DND-41 (cell line): ENCODE measurements around the gene PAK1.

Experiments
- ATAC-seq: fragments of 200-7000 bp; cut with Tn5 transposase; 3 replicates; pipeline ENCODE4 v1.9.1; 2021; ENCODE audit warnings: low read depth; ENCODE audit not compliant: insufficient read depth
- DNase-seq: peaks from one replicate; pipeline ENCODE4 v3.0.0-alpha.2; 2020
- H2AFZ ChIP-seq: 2 replicates; pipeline ENCODE4 v1.6.0; 2012; ENCODE audit warnings: low read depth, low read length
- H3K27ac ChIP-seq: 2 replicates; pipeline ENCODE4 v1.5.1; 2012; ENCODE audit warnings: low read length, inconsistent platforms
- H3K27me3 ChIP-seq: fragments of 200-600 bp; sonication (generic); 2 replicates; pipeline ENCODE4 v1.6.0; 2012; ENCODE audit warnings: low read length, mild to moderate bottlenecking, inconsistent platforms; ENCODE audit not compliant: insufficient read depth, poor library complexity
- H3K36me3 ChIP-seq: 2 replicates; pipeline ENCODE4 v1.5.1; 2012; ENCODE audit warnings: low read length, inconsistent platforms; ENCODE audit not compliant: insufficient read depth
- H3K4me1 ChIP-seq: 2 replicates; pipeline ENCODE4 v1.5.1; 2012; ENCODE audit warnings: mild to moderate bottlenecking, low read length; ENCODE audit not compliant: insufficient read depth
- H3K4me2 ChIP-seq: 2 replicates; pipeline ENCODE4 v1.6.0; 2012; ENCODE audit warnings: mild to moderate bottlenecking, moderate library complexity, low read length, inconsistent platforms; ENCODE audit not compliant: insufficient read depth
- H3K4me3 ChIP-seq, 2 experiments: fragments of 200-600 bp in 1 of 2; shearing (Covaris generic) in 1 of 2; 2 replicates each; pipeline ENCODE4 v1.5.1; 2012 to 2016; ENCODE audit warnings: inconsistent platforms in 2 of 2, low read length in 2 of 2, mild to moderate bottlenecking in 2 of 2, low read depth in 1 of 2, moderate library complexity in 1 of 2
- H3K79me2 ChIP-seq: 2 replicates; pipeline ENCODE4 v1.6.0; 2012; ENCODE audit warnings: low read length, inconsistent platforms; ENCODE audit not compliant: insufficient read depth
- H3K9ac ChIP-seq: 2 replicates; pipeline ENCODE4 v1.6.0; 2012; ENCODE audit warnings: low read depth, mild to moderate bottlenecking, inconsistent platforms, low read length, moderate library complexity
- H3K9me3 ChIP-seq: 2 replicates; pipeline ENCODE4 v1.5.1; 2012; ENCODE audit warnings: low read length, moderate library complexity, mild to moderate bottlenecking, inconsistent platforms; ENCODE audit not compliant: insufficient read depth, severe bottlenecking
- H4K20me1 ChIP-seq: 2 replicates; pipeline ENCODE4 v1.6.0; 2012; ENCODE audit warnings: low read length; ENCODE audit not compliant: insufficient read depth
- CTCF ChIP-seq: IDR thresholded peaks from 2 replicates; pipeline ENCODE4 v1.5.1; 2012; ENCODE audit warnings: borderline replicate concordance, low read length, moderate library complexity, mild to moderate bottlenecking; ENCODE audit not compliant: poor library complexity, severe bottlenecking; ENCODE audit errors: extremely low read depth
- EZH2 ChIP-seq: IDR thresholded peaks from 3 replicates; pipeline ENCODE4 v1.6.1; 2012; ENCODE audit warnings: borderline replicate concordance, low read depth, mild to moderate bottlenecking, moderate library complexity, low read length, inconsistent platforms; ENCODE audit not compliant: severe bottlenecking

PAK1 gene

GRCh38 chr11:77303328-77303727 lies 170.6 kb downstream of the PAK1 start:
- Histone ChIP-seq H3K27me3 (no peaks in the 10 kb centered on the region), H3K4me1 (no peaks in the 10 kb centered on the region)

GRCh38 chr11:77302752-77303151 lies 171.1 kb downstream of the PAK1 start:
- Histone ChIP-seq H3K4me1 (no peaks in the 10 kb centered on the region), H3K4me3 (no peak overlapping the region), H3K9ac (no peak overlapping the region), H4K20me1 (no peaks in the 10 kb centered on the region), H3K27me3 (no peaks in the 10 kb centered on the region), H3K79me2 (no peaks in the 10 kb centered on the region), H3K27ac (no peak overlapping the region), H2AFZ (no peak overlapping the region), H3K4me2 (no peak overlapping the region), H3K9me3 (no peaks in the 10 kb centered on the region), H3K36me3 (no peaks in the 10 kb centered on the region)
- ATAC-seq (no peak), DNase-seq (no peak)
- TF ChIP-seq EZH2: no peak
- TF ChIP-seq CTCF: no peak

More at GRCh38 chr11:77303328-77303727, 170.6 kb downstream of the PAK1 start:
- H3K9ac ChIP-seq: no peak overlapping the region
- TF ChIP-seq CTCF (no peak), EZH2 (no peak)
- no peak overlapping the region for H3K27ac ChIP-seq
- no peaks in the 10 kb centered on the region for H4K20me1 ChIP-seq
- H3K9me3 ChIP-seq: no peaks in the 10 kb centered on the region
- ATAC-seq (no peak), DNase-seq (no peak)
- no peak overlapping the region for H3K4me3 ChIP-seq
- no peak overlapping the region for H2AFZ ChIP-seq
- no peak overlapping the region for H3K4me2 ChIP-seq
- H3K79me2 ChIP-seq: no peaks in the 10 kb centered on the region
- no peaks in the 10 kb centered on the region for H3K36me3 ChIP-seq

GRCh38 chr11:77301510-77301909 lies 172.4 kb downstream of the PAK1 start, which contains the start of gene GDPD4:
GDPD4 (minus strand) TSS chr11:77301686; CDS start chr11:77285137, 16,549 bp downstream.
- DNase-seq: no peak

More at GRCh38 chr11:77301510-77301909, 172.4 kb downstream of the PAK1 start, which contains the start of gene GDPD4:
- H3K27me3 ChIP-seq: no peaks in the 10 kb centered on the region
- H4K20me1 ChIP-seq: no peaks in the 10 kb centered on the region
- ATAC-seq: no peak
- H3K36me3 ChIP-seq: no peaks in the 10 kb centered on the region
- H3K9me3 ChIP-seq: no peaks in the 10 kb centered on the region
- no peak within 1 kb of the TSS for H3K4me2 ChIP-seq
- no peak within 1 kb of the TSS for H3K9ac ChIP-seq
- no peak within 1 kb of the TSS for H3K4me3 ChIP-seq
- H3K79me2 ChIP-seq: no peaks in the 10 kb centered on the region
- no peak within 1 kb of the TSS for H3K27ac ChIP-seq
- no peaks in the 10 kb centered on the region for H3K4me1 ChIP-seq
- TF ChIP-seq EZH2 (no peak), CTCF (no peak)
- H2AFZ ChIP-seq: no peak within 1 kb of the TSS
